ENCODE results near the gene THAP3. TPM values are rescaled to one million over a fixed set of nuclear protein-coding genes. Genes with fewer than 3 reads are reported as not detected.
A peak's percentile ranks its signal among the peaks of the same experiment; 100 is the strongest.

THAP3 gene
- total and polyA plus RNA-seq, 9 of the 15 experiments (the other 6 are each of a cell fraction or from before 2014, with no cell fraction given), result 1.9 to 31.2 (median 18.2) TPM

GRCh38 chr1:6579374-6580118 lies 45.1 kb upstream of the THAP3 start, which contains the start of gene ZBTB48:
ZBTB48 (plus strand) TSS chr1:6579994; CDS start chr1:6580610, 616 bp downstream.
- intact Hi-C loops (cut with micrococcal nuclease), result loop anchor here (1.0 to 2.0 kb wide), 2 partner anchors 21 to 25 kb away; partner anchors contain the start of gene NOL9
- Histone ChIP-seq H3K9ac (ENCODE audit: insufficient read depth in 1 of 2, low read depth in 2 of 2, low read length in 2 of 2) (peak within 1 kb of the TSS; percentile 74 to 96), H3K9me3 (replicated peaks; ENCODE audit: control insufficient read depth, insufficient read depth, low read depth, low read length) (no peaks in the 10 kb centered on the region), H3K4me3 (peak within 1 kb of the TSS; percentile 74), H3K36me3 (ENCODE audit: control insufficient read depth, insufficient read depth, low read length) (peaks cover 18% of the 10 kb centered on the region; the same call in 1 of the 3 replicates), H3K27me3 (ENCODE audit: control insufficient read depth in 2 of 2, insufficient read depth in 2 of 2, low read length in 2 of 2) (no peaks in the 10 kb centered on the region), H3K27ac (ENCODE audit: extremely low read depth, low read depth, low read length) (peak within 1 kb of the TSS; percentile 73), H3K4me1 (replicated peaks in 1 of 2; ENCODE audit: control insufficient read depth in 2 of 2, insufficient read depth in 2 of 2, low read length in 2 of 2) (peaks cover 35 to 57% of the 10 kb centered on the region in 2 experiments), H3K4me2 (ENCODE audit: insufficient read depth, low read length) (peak within 1 kb of the TSS; percentile 96), H3K79me2 (ENCODE audit: control insufficient read depth, insufficient read depth, low read length) (peaks cover 36% of the 10 kb centered on the region), H2AFZ (ENCODE audit: low read depth, low read length) (peak within 1 kb of the TSS; percentile 88), H4K20me1 (replicated peaks; ENCODE audit: control insufficient read depth, insufficient read depth, low read length) (peaks cover 17% of the 10 kb centered on the region), H3K9me1 (ENCODE audit: control insufficient read depth, insufficient read depth, low read length) (peaks cover 4% of the 10 kb centered on the region)
- BruUV-seq (replicated peaks), result TSS peak; percentile 89
- WGBS (ENCODE audit: insufficient coverage, low coverage, missing lambda C conversion rate), result 16% methylated on average over 58 of the region's 58 CpGs
- FAIRE-seq (peak; percentile 98), DNase-seq (ENCODE audit: extremely low read depth in 1 of 4, low spot score in 3 of 4) (peak; percentile 100), ATAC-seq (peak; percentile 96)
- CTCF ChIA-PET (ENCODE audit: low intra/inter-chr PET ratio), result no interaction called here
- POLR2A ChIA-PET, result interaction anchor here (0.6 to 13.4 kb wide), 15 partner anchors 10 to 1969 kb away, joined by 3 to 221 read pairs (median 4); partner anchors contain the start of genes KLHL21 and NOL9
- in situ Hi-C loops (cut with MboI), result no loop called here
- TF ChIP-seq RBM14 (IDR thresholded peaks at IDR 0.05; ENCODE audit: borderline replicate concordance, insufficient read depth, low read depth, low read length) (no peak), MXI1 (IDR thresholded peaks at IDR 0.05; ENCODE audit: low read depth, low read length) (peak; percentile 62; the same call in 1 of the 2 replicates), GABPA (tag; conservative IDR thresholded peaks at IDR 0.05; ENCODE audit: low read depth) (peak; percentile 95), FOXA3 (CRISPR knock-in tag; conservative IDR thresholded peaks at IDR 0.05 in 1 of 2, IDR thresholded peaks at IDR 0.05 in 1 of 2) (peak in 1 of 2 experiments; percentile 15; a peak in 1 of 4 replicates), TFAP4 (CRISPR knock-in tag; IDR thresholded peaks at IDR 0.05; ENCODE audit: borderline replicate concordance) (peak; percentile 59; the same call in 1 of the 2 replicates), ZNF311 (CRISPR knock-in tag; IDR thresholded peaks at IDR 0.05) (no peak), RHOXF2B (CRISPR knock-in tag; conservative IDR thresholded peaks at IDR 0.05) (peak; percentile 47; the same call in 1 of the 2 replicates), RUNX1 (IDR thresholded peaks at IDR 0.05; ENCODE audit: low read depth) (no peak), KHSRP (IDR thresholded peaks at IDR 0.05) (no peak), ZNF445 (CRISPR knock-in tag; IDR thresholded peaks at IDR 0.05; ENCODE audit: low read depth) (no peak), POLR2A (conservative IDR thresholded peaks at IDR 0.05) (peak; percentile 94), CSDE1 (IDR thresholded peaks at IDR 0.05) (peak in 1 of 2 experiments; percentile 99; a peak in 2 of 4 replicates), E2F1 (CRISPR knock-in tag; IDR thresholded peaks at IDR 0.05) (peak; percentile 83), MAZ (CRISPR knock-in tag; conservative IDR thresholded peaks at IDR 0.05 in 1 of 2, IDR thresholded peaks at IDR 0.05 in 1 of 2) (peak in 1 of 2 experiments; percentile 32; a peak in 1 of 4 replicates), ETV5 (CRISPR knock-in tag; IDR thresholded peaks at IDR 0.05; ENCODE audit: low read depth) (peak; percentile 39; the same call in 1 of the 2 replicates), ETV1 (tag; conservative IDR thresholded peaks at IDR 0.05; ENCODE audit: low read depth) (no peak), UBTF (IDR thresholded peaks at IDR 0.05; ENCODE audit: borderline replicate concordance in 1 of 2, low read depth in 2 of 2, low read length in 2 of 2) (no peak)

Data from K562 (cell line).